G401 (cell line): Measurements from ENCODE around the gene KRT80. TPM values are rescaled to one million over a fixed set of nuclear protein-coding genes. Genes with fewer than 3 reads are reported as not detected.

Experiments used
- DNase-seq: peaks from one replicate; pipeline ENCODE4 v3.0.0-alpha.2; 2015; ENCODE audit warnings: low spot score
- in situ Hi-C: cut with HindIII; loops from 2 replicates; pipeline ENCODE4 v1.10.0; 2016; ENCODE audit warnings: low sequenced_read_pairs, mixed read lengths
- total RNA-seq: library from RNA; depleted of rRNA; stranded (reverse); fragments of >200 nt; shearing (Covaris generic); gene quantifications from 2 replicates; pipeline ENCODE4 v1.2.3, GENCODE V29; 2014

KRT80 gene
- total RNA-seq, 1 experiment from 2014 or later: 0.44 TPM

DNA sequence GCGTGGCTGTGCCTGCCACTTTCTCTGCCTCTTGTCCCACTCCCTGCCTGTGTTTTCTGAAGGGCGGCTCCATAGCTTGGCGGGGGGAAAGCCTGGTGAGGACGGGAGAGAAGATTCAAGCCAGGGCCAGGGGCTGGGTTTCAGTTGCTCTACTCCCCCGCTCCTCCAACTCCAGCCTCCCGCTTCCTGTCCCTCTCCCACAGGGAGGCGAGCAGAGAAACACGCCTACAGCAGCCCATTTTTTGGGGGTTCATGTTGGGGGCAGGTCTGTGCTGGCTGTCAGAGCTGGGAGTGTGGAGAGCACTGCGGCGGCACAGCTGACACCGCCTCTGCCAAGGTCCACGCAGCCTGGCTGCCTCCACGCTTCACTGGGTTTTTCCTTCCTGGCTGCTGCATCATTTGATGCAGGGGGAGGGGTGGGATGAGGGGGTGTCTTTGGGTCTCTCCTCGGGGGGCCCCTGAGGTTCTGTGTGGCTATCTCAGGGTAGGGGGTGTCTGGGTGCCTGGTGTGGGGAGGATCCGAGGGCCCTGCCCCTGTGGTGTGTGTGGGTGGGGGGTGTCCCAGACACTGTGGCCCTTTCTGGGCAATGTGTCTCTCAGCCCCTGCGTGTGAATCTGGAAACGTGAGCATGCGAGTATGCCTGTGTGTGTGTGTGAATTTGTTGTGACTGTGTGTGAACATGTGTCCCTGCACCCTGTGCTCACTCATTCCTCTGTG is 10.7 kb upstream of the KRT80 start:
- DNase-seq: no peak
- in situ Hi-C loops: no loop called here

DNA sequence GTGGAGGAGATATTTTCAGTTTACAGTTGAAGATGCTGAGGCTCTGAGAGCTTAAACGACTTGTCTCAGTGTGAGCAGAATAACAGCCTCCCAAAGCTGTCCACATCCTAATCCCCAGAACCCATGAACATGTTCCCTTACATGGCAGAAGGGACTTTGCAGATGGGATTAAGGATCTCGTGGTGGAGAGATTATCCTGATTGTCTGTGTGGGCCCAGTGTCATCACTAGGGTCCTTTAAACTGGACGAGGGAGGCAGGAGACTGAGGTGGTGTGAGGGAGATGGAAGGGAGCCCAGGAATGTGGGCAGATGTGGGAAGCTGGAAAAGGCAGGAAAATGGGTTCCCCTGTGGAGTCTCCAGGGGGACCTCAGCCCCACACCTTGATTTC is 9.6 kb upstream of the KRT80 start:
- DNase-seq: no peak
- in situ Hi-C loops: no loop called here

DNA sequence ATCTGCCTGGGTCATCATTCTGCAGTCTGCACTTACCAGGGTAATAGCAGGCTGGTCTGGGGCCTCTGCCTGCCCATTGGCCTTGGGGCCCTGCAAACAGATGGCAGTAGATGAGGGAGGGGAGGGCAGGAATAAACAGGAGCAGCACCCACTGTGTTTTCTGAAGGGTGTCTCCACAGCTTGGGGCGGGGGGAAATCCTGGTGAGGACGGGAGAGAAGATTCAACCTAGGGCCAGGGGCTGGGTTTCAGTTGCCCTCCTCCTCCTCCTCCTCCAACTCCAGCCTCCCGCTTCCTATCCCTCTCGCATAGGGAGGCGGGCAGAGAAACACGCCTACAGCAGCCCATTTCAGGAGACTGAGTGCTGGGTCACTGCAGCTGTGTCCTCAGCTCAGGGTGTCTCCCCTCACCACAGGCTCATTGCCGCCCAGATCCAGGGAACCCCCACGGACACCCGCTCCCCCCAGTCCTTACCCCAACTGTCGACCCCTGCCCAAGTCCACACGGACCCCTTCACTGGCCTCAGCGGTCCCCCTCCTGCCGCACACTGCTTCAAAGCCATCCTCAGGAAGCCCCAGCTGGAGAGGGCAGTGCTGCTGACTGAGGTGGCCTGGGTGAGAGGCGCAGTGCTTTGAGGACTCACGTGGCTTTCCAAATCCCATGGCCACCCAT is 9.1 kb upstream of the KRT80 start:
- in situ Hi-C loops: no loop called here
- no peak for DNase-seq

DNA sequence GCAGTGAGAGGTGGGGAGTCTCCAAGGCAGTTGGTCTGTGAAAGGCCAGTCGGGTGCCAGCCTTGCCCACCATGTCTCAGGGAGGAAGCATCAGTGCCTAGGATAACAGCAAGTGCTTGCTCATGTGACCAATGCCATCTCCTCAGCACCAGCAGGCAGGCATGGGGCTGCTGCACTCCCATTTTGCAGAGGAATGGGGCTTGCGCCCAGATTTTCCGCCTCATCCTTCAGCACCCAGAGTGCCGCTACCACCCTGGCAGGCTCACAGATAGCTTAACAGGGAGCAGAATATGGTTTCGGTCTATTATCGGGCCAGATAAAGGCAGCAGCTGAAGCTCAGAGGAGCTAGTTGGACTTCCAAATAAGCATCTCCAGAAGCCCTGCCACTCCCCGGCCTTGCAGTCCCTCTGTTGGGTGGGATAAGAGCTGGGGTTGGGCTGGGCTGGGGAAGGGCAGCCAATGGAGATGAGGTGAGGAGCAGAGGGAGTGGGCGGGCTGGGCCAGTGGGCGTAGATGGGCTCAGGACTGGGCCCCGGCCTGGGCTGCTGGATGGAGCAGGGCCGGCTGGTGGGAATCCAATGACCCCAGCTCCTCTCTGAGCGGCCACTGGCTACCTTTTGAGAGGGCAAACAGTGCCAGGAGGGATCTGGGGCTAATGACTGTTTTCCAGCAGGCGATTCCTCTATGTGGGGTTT is 8.4 kb upstream of the KRT80 start:
- in situ Hi-C loops: no loop called here
- DNase-seq: no peak

DNA sequence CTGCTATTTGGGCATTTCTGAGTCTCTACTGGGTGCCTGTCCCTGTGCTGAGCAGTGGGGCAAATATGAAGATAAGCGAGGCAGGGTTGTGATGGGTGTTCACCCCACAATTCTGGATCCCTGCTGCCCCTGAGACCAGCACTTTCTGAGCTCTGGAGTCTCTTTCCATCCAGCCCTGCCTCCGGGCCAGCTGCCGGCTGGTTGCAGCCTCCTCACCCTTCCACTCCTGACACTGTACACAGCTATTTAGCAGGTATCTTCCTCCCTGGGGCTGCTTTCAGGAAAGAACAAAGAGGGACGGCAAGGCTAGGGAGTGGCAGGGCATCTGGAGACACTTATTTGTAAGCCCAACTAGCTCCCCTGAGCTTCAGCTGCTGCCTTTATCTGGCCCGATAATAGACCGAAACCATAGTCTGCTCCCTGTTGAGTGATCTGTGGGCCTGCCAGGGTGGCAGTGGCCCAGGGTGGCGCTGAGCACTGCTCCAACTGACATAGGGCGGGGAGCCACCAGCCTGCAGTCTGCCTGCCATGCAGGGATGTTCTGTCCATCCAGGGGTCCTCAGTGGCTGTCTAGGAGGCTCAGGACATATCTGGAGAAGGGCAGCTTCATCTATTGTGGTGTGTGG is 7.6 kb upstream of the KRT80 start:
- DNase-seq: peak; percentile 64
- in situ Hi-C loops: no loop called here

DNA sequence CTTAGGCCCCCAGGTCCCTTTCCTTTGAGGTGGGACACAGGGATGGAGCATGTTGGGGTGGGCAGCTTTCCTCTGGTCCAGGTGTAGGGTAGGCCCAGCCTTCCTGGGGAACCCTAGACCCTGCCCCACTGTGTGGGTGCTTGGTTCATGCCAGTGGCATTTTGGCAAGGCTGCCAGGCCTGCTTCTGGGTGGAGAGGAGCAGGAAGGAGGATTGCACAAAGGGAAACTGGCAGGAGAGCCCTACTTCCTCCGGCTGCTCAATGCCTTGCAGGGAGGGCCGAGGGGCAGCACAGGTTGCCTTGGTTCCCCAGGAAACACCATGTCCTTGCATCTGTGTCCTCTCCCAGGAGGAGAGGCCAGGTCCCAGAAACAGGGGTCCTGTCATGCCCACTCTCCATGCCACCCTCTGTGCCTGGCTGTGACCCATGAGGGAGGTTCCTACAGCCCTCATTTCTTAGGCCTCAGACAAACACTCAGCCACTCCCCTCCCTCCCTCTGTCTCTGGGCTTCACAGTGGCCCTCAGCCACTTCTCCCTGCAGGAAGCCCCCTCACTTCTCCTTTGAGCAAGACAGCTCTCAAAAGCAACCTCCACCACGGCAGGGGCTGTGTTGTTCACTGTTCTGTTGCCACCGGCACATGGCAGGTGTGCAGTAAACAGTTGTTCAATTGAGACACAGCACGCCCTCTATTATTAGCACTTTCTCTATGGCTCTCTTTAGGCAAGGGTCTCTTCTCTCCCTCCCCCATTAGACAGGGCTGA is 6.8 kb upstream of the KRT80 start:
- in situ Hi-C loops: no loop called here

DNA sequence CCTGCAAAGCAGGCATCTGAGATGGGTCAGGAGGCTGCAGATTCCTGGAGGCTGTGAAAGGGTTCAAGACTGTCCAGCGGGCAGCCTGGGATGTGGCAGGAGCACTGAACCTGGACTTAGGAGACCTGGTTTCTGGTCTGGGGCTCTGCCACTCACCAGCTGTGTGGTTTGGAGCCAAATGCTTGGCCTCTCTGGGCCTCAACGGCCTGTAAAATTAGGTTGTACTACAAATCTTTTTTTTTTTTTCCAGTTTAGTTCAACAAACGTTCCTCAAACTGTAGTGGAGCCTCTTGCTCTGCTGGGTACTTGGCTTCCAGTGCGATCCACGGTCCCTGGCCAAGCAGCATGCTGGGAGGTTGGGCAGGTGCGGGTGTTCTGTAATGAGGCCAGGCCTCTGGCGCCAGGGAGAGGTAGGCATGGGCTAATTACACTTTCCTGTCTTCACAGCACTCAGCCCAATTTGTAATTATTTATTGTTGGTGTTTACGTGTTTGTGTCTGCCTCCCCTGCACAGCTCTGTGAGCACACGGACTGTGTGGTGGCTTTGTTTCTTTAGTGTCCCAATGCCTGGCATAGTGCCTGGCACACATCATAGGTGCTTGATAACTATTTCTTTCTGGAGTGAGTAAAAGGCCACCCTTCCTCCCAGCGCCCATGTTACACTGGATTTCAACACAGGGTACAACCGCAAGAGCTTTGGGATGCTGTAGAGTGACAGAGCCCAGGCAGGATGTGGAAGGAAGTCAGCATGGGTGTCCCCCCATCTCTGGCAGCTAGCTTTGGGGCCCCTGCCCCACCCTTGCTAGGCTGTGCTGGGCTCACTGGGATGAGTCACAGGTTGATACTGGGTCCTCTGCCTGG is 5.8 kb upstream of the KRT80 start:
- in situ Hi-C loops: no loop called here

More for the DNA sequence above, 6.8 kb upstream of the KRT80 start:
- no peak for DNase-seq

DNA sequence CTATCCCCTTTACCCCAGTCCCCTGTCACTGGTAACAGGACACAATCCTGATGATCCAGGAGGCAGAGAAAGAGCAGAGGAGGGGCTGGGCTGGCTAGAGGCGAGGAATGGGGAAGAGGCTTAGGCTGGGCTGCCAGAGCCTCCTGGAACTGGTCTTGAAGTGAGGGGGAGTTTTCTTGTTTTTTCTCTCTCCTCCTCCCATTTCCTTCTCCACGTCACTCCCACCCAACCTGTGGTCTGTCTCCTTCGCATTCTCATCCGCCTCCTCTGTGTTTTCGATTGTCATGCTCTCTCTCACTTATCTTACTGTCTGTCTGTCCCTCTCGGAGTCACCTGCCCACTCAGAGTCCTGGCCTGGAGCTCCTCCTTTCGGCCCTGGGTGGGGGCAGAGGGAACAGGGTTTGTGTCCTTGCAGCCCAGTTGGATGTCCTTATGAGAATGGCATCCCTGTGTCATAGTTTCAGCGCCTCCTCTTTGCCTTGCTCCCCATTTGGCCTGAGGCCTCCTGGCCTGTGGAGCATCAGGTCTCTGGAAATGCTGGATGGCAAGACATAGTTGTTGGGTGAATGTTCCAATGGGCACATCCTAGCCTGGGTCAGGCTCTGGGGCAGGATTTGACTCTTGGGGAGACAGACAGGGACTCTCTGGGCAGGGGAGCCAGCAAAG is 3.4 kb upstream of the KRT80 start:
- DNase-seq: no peak
- in situ Hi-C loops: no loop called here

More for the DNA sequence above, 5.8 kb upstream of the KRT80 start:
- peak; percentile 84 for DNase-seq

DNA sequence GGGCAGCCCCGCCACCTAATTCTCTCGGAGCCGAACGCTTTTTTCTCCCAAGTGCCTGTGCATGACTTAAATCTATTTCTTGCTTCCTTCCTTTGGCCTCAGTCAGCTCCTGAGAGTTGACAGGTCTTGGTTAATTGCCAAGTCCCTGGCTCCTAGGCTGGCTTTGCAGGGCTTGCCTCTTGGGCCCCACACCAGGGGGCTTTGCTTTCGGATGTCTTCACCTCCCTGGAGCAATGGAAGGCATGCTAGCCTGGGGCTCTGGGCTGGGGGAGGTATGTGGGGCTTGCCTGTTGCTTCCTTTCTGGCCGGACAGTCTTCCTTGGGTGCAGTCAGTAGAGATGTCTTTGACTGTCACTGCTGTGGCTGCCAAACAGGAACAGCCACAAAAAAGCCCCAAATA is 2.2 kb upstream of the KRT80 start:
- in situ Hi-C loops: no loop called here
- no peak for DNase-seq

DNA sequence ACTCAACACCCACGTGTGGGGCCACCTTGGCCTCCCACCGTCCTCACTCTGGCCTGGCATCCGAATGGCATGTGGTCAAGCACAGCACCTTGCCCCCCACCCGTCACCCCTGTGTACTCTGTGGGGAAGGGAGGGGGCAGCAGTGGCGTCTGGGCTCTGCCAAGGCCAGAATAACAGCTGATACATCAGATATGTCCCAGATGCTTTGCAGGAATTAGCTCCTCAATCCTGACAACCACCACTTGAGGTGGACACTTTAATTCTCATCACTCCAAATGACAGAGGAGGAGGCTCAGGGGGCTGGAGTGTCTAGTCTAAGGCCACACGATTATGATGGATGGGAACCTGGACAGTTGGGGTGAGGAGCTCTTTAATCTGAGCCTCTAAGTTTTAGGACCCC is 1.7 kb upstream of the KRT80 start:
- in situ Hi-C loops: no loop called here
- DNase-seq: no peak

DNA sequence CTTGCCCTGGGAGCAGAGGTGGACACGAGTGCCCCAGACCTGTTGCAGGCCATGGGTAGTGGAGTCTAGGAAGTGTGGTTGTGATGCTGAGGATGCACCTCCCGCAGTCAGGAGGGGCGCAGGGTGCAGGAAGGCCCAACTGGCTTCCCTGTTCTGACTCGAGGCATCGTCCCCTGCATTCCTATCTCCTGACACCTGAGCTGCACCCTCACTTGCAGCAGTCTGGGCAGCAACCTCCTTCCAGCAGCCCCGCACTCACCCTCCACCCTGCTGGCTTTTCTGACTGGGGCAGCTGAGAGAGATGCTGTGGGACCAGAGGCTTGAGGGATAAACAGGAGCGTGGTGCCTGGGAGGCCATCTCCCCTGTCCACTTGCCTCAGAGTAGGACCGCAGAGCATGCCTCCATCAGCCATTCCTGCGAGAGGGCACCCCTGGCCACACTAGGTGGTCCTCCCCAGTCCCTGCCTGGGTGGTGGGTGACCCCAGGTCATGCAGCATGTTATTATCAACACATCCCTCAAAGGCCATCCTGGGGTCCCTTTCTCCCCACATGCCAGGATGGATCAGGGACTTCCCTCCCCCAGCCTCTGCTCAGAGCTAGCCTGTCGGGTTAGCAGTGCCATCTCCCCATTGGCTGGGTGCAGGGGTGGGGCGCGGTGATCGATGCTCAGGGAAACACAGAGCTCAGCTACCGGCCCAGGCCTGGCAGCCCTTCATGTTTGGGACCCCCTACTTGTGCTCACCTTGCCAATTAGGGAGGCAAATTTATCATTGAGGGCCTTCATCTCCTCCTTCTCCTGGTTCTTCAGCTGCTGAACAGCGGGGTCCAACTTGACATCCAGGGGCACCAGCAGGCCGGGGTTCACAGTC is 719 bp downstream of the KRT80 start:
- DNase-seq: no peak
- in situ Hi-C loops: no loop called here

DNA sequence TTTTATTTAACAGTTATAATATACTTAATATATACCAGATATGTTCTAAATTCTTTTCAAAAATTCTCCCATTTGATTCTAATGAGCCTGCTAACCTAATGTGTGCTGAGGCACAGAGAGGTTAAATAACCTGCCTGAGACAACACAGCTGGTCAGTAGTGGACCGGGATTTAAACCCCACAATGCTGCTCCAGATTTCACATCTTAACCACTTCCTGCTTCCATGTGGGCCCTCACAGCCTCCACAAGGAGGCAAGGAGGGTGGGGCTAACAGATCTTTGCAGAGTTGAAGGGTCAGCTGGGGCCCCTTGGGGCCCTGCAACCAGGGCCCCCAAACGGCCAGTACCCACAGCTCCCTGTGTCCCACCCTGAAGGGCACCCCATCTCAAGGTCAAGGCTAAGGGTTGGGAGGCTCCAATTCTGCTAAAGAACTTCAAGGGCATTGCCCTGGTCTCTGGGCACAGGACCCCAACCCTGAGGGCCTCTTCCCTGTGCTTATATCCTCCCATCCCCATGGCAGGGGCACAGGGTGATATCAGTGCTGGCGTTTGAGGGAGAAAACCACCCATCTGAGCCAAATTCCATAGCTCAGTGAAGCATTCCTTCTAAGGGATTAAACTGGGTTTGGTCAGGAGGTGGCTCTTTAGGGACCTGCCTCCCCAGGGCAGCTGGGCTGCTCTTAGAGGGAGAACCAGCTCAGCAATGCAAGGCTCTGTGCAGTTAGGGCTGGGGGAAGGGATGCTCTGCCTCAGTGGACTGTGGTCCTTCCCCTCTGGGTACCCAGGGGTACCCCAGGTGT is 2.2 kb downstream of the KRT80 start:
- in situ Hi-C loops: no loop called here
- DNase-seq: no peak

DNA sequence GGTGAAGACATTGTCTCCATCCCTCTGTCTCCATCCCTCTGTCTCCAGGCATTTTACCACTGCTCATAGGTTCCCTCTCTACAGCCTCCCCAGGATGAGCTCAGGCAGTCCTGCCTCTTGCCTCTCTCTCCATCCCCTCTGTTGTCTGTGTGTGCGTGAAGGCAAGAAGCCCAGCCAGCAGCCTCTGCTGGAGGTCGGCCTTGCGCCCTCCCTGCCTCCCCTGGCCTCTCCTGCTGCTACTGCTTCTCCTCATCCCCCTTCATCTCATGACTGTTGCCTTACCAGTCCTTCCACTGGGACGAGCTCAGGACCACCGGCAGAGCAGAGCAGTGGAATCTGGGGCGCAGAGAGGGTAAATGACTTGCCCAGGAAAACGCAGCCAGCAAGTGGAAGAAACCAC is 3.2 kb downstream of the KRT80 start:
- in situ Hi-C loops: no loop called here
- DNase-seq: no peak

DNA sequence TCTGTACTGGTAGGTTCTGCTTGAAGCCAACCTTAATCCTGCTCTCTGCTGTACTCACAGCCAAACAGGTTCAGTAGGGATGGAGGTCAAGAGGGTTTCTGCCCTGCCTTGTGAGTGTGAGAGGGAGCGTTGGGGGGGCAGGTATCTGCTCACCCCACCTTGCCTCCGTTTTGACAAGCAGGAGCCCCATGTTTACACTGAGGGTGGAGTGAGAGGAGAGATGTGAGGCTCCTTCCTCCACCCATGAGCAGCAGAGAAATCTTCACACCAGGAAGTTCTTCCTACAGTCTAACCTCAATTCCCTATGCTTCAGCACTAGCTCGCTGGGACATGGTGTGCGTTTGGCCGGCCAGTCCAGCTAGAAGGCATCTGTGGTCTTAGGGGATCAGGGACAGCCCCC is 4.2 kb downstream of the KRT80 start:
- no peak for DNase-seq
- in situ Hi-C loops: no loop called here

DNA sequence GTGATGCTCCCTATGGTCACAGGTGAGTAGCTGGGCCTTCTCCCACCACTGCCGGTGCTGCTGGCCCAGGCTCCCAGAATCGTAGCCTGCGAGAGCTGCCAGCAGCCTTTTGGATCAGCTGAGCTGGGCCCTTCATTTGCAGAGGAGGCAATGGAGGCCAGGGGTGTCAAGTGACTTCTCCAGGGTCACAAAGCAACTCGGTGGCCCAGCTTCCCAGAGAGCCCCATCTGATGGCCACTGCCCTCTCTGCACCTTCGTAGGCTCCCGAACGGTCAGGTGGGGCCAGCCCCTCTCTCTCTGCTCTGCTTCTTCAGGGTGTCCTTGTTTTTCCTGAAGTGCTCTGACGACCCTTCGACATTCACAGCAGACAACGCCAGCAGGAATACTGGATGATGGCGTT is 4.6 kb downstream of the KRT80 start:
- no peak for DNase-seq
- in situ Hi-C loops: no loop called here

DNA sequence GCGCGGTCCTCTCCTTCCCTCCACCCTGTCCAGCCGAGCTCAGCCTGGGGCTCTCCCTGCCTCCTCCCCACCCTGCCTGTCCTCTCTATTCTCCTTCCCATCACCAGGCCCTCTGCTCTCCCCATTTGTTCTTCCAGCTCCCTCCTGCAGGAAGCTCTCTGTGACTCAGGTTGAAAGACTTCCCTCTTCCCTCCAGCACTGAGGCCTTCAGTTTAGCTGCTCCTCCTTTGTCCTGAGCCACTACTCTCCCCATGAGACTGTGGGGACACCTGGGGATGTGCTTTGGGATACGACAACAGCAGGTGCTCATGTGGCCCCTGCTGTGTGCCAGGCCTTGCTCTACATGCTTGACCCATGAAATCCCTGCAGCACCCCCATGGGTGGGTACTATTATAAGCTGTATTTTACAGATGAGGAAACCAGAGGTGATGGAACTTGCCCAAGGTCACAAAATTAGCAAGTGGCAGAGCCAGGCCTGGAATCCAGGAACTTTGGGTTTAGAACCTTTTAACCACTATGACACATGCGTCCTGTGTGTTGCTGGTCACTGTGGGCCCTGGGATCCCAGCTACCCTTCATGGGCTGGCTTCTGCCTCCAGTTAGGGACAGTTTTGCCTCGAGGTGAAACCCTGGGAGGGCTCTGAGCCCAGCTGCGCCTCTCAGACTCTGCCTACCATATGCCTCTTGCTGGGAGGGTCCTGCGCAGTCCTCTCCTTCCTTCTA is 5.5 kb downstream of the KRT80 start:
- DNase-seq: no peak
- in situ Hi-C loops: no loop called here
